GM12801 (cell line): ENCODE data around the gene IQGAP2.

ENCODE experiments used
- CTCF ChIP-seq: IDR thresholded peaks from one replicate; pipeline ENCODE4 v1.5.1; 2011; ENCODE audit warnings: control low read depth; ENCODE audit not compliant: insufficient read length; ENCODE audit errors: extremely low read depth

The IQGAP2 gene

DNA sequence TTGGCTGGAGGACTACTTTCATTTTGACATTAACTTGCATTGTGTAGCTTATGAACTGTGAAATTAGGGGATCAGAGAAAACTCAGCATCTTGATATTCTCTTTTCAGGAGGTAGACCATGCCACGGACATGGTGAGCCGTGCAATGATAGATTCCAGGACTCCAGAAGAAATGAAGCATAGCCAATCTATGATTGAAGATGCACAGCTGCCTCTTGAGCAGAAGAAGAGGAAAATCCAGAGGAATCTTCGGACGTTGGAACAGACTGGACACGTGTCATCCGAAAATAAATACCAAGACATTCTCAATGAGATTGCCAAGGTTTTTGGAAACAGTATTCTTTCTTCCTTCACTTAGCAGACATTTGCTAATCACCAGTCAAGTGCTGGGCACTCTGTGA lies 292.3 kb downstream of the IQGAP2 start:
- TF ChIP-seq CTCF: no peak

GRCh38 chr5:76696251-76696650 lies 293.2 kb downstream of the IQGAP2 start:
- no peak for TF ChIP-seq CTCF

DNA sequence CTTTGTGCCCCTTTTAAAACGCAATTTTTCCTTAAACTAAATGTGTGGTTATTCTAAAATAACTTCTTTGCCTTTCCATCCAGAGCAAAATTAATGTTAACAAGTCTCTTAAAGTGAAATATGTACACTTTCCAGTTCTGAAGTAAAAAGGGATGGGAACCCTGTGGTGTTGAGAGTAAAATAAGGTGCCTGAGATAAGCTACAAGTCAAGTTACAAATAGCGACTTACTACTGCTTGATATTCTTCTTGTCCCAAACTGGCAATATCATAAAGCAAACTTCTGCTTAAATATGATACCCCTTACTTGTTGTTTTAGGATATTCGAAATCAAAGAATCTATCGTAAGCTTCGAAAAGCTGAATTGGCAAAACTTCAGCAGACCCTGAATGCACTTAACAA lies 294.6 kb downstream of the IQGAP2 start:
- TF ChIP-seq CTCF: no peak

DNA sequence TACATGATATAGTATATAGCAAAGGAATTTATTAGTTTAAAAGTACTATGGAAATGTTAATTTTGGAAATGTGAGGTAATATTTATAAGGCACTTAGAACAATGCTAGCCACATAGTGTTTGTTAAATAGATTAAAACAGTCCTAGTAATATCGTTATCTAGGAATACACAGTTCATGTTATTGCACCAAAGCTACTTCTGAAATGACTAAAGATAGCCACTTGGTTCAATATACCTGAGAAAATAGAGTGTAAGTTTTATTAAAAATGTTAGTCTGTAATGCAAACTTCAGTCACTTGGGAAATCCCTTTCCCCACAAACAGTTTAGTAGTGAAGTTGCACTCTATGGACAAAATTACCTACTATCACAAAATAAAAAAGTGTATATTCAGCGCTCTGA lies 297.5 kb downstream of the IQGAP2 start:
- TF ChIP-seq CTCF: no peak

- TF ChIP-seq CTCF: no peak
Measured at GRCh38 chr5:76701298-76701697, 298.2 kb downstream of the IQGAP2 start.

- no peak for TF ChIP-seq CTCF
Measured at GRCh38 chr5:76703707-76704106, 300.6 kb downstream of the IQGAP2 start.

GRCh38 chr5:76704131-76704663 lies 301.1 kb downstream of the IQGAP2 start:
- TF ChIP-seq CTCF: no peak

- TF ChIP-seq CTCF: no peak
Measured at GRCh38 chr5:76705574-76705973, 302.5 kb downstream of the IQGAP2 start.
